K562 (cell line): ENCODE results near the gene FERMT3. TPM values are rescaled to one million over a fixed set of nuclear protein-coding genes. Genes with fewer than 3 reads are reported as not detected.
A peak's percentile ranks its signal among the peaks of the same experiment; 100 is the strongest.

Experiments used
- CBX5 ChIP-seq: IDR thresholded peaks from 2 replicates; pipeline ENCODE4 v1.6.1; 2014; ENCODE audit warnings: low read depth, borderline replicate concordance
- ELF2 ChIP-seq: fragments of 250-450 bp; sonication (Bioruptor Pico); IDR thresholded peaks from 2 replicates; pipeline ENCODE4 v1.5.0; 2021; ENCODE audit warnings: mild to moderate bottlenecking
- ERF ChIP-seq: fragments of 450-650 bp; formaldehyde crosslinking; IDR thresholded peaks from 2 replicates; pipeline ENCODE4 v1.4.0; 2020; ENCODE audit warnings: mild to moderate bottlenecking, mixed read lengths
- MYC ChIP-seq, 2 experiments: fragments of 250-450 bp in 1 of 2; sonication (Bioruptor Pico) in 1 of 2; IDR thresholded peaks; 2 replicates each; pipeline versions ENCODE4 v1.5.1 to v1.6.1; 2012 to 2021; ENCODE audit warnings: low read depth in 2 of 2, borderline replicate concordance in 1 of 2, improper control_type of control experiment in 1 of 2, low read length in 1 of 2, mild to moderate bottlenecking in 1 of 2, moderate library complexity in 1 of 2
- NCOA6 ChIP-seq: fragments of 450-650 bp; IDR thresholded peaks from 2 replicates; pipeline ENCODE4 v1.6.1; 2017; ENCODE audit warnings: mild to moderate bottlenecking
- NFYB ChIP-seq: IDR thresholded peaks from 2 replicates; pipeline ENCODE4 v1.6.1; 2011; ENCODE audit warnings: mild to moderate bottlenecking, moderate library complexity; ENCODE audit not compliant: insufficient read length; ENCODE audit errors: extremely low read depth
- NUFIP1 ChIP-seq: fragments of 450-650 bp; IDR thresholded peaks from 2 replicates; pipeline ENCODE4 v1.6.1; 2018; ENCODE audit not compliant: partially characterized antibody
- RCOR1 ChIP-seq, 2 experiments: IDR thresholded peaks; 2 replicates each; pipeline ENCODE4 v1.6.1; 2012; ENCODE audit warnings: low read depth in 2 of 2, low read length in 2 of 2, borderline replicate concordance in 1 of 2, improper control_type of control experiment in 1 of 2
- SMAD3 ChIP-seq: fragments of 450-650 bp; formaldehyde crosslinking; conservative IDR thresholded peaks from 2 replicates; pipeline ENCODE4 v1.4.0; 2020; ENCODE audit warnings: mild to moderate bottlenecking
- TAF9B ChIP-seq: fragments of 450-650 bp; IDR thresholded peaks from 2 replicates; pipeline ENCODE4 v1.6.1; 2018; ENCODE audit warnings: mild to moderate bottlenecking; ENCODE audit not compliant: partially characterized antibody
- TSC22D4 ChIP-seq: fragments of 450-650 bp; IDR thresholded peaks from 2 replicates; pipeline ENCODE4 v1.6.1; 2016; ENCODE audit warnings: missing genetic modification characterization, missing biosample characterization, control low read depth
- ZBED1 ChIP-seq: IDR thresholded peaks from 2 replicates; pipeline ENCODE4 v1.6.1; 2014
- ZFP30 ChIP-seq: fragments of 250-450 bp; sonication (Bioruptor Pico); IDR thresholded peaks from 2 replicates; pipeline ENCODE4 v1.8.0; 2022; ENCODE audit warnings: moderate library complexity, mild to moderate bottlenecking, inconsistent platforms, borderline replicate concordance
- ZNF408 ChIP-seq: fragments of 250-450 bp; sonication (Bioruptor Pico); IDR thresholded peaks from 2 replicates; pipeline ENCODE4 v1.4.0; 2020; ENCODE audit warnings: low read depth, mild to moderate bottlenecking, moderate library complexity
- ZNF445 ChIP-seq: fragments of 250-450 bp; sonication (Bioruptor Pico); IDR thresholded peaks from 2 replicates; pipeline ENCODE4 v1.4.0; 2020; ENCODE audit warnings: low read depth, mild to moderate bottlenecking, moderate library complexity
- ZNF507 ChIP-seq: conservative IDR thresholded peaks from 2 replicates; pipeline ENCODE4 v1.6.1; 2017; ENCODE audit warnings: missing genetic modification characterization, missing compliant biosample characterization
- ZNF785 ChIP-seq: fragments of 250-450 bp; sonication (Bioruptor Pico); IDR thresholded peaks from 2 replicates; pipeline ENCODE4 v1.4.0; 2020; ENCODE audit warnings: mild to moderate bottlenecking
- ZNF79 ChIP-seq: fragments of 250-450 bp; sonication (Bioruptor Pico); IDR thresholded peaks from 2 replicates; pipeline ENCODE4 v1.4.0; 2020; ENCODE audit warnings: low read depth, mild to moderate bottlenecking, moderate library complexity
- ZSCAN32 ChIP-seq: fragments of 450-650 bp; formaldehyde crosslinking; IDR thresholded peaks from 2 replicates; pipeline ENCODE4 v1.4.0; 2020; ENCODE audit warnings: mild to moderate bottlenecking, moderate library complexity
- polyA plus RNA-seq, 8 experiments: library from polyadenylated mRNA; depleted of rRNA in 4 of 8; stranded (reverse) in 5 of 8; unstranded in 3 of 8; fragments of >200 nt; fragmentation: Nextera tagmentation in 2 of 8; fragmentation: Illumina TruSeq in 1 of 8; extraction: Ambion mirVana in 2 of 8; extraction: Trizol in 1 of 8; gene quantifications; 2 replicates each; pipeline versions ENCODE4 v1.2.1 to v1.2.3, GENCODE V29; 2011 to 2014; ENCODE audit warnings: inconsistent platforms in 1 of 8, missing spikeins in 1 of 8
- total RNA-seq, 7 experiments: library from RNA; depleted of rRNA in 6 of 7; stranded (reverse); fragments of >200 nt in 6 of 7; fragmentation: Illumina TruSeq in 2 of 7; extraction: Trizol in 2 of 7; gene quantifications; 2 replicates each; pipeline versions ENCODE4 v1.2.1 to v1.2.3, GENCODE V29; 2011 to 2021; ENCODE audit warnings: low replicate concordance in 1 of 7
- TF ChIP-seq, protein P1 (sequence below): fragments of 250-450 bp; sonication (Bioruptor Pico); IDR thresholded peaks from 2 replicates; pipeline ENCODE4 v1.8.0; 2022; ENCODE audit warnings: moderate library complexity, mild to moderate bottlenecking, inconsistent platforms
- TF ChIP-seq, protein P2 (sequence below): sonication (generic); formaldehyde crosslinking; IDR thresholded peaks from 2 replicates; pipeline ENCODE4 v1.8.0; 2022; ENCODE audit warnings: mild to moderate bottlenecking, missing genetic modification reagents
- TF ChIP-seq, protein P3 (sequence below), 2 experiments: fragments of 450-650 bp in 1 of 2; sonication (generic) in 1 of 2; formaldehyde crosslinking in 1 of 2; IDR thresholded peaks in 1 of 2; conservative IDR thresholded peaks in 1 of 2; 2 replicates each; pipeline versions ENCODE4 v1.6.1 to v1.8.1; 2016 to 2023; ENCODE audit warnings: mild to moderate bottlenecking in 2 of 2, moderate library complexity in 2 of 2, inconsistent platforms in 1 of 2, missing genetic modification reagents in 1 of 2
- TF ChIP-seq, protein P4 (sequence below): fragments of 450-650 bp; IDR thresholded peaks from 2 replicates; pipeline ENCODE4 v1.6.1; 2017; ENCODE audit warnings: mild to moderate bottlenecking, moderate library complexity

FERMT3 gene
- total and polyA plus RNA-seq, 9 of the 15 experiments (the other 6 are each of a cell fraction or from before 2014, with no cell fraction given), result 3.2 to 275 (median 79.7) TPM

DNA sequence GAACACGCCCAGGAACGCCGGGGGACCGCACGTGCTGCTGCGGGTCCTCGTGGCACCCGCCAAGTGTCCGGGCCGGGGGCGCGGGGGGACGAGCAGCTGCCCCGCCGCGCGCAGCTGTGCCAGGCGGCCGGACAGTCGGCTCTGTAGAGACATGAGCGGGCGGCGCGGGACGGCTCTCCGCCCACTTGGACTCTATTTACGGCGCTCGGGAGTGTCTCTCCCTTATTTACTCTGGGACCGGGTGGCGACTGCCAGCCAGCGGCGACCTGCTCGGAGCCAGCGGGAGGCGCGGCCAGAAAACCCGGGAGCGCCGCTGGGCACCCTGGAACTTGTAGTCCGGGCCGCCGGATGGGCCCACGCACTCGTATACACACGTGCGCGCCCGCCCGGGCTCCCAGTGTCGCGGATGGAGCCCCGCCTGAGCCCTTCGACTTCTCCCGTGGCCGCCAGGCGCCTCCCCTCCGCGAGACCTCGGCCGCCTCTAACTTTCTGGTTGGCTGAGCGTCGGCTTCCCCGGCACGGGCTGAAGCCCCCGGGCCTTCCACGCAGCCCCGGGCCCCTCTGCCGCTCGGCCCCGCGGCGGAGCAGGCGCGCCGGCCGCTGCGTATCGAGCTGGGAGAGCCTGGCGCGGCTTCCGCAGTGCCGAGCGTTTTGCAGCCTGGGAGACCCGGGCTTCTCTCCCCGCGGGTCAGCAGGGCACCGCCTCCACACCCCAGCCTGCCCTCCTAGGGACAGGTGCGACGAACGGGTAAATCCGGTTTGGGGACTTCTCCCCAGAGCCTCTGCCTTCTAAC, 40.5 kb upstream of the FERMT3 start, which contains the start of gene MACROD1 (continued):
- TF ChIP-seq, protein P1, sequence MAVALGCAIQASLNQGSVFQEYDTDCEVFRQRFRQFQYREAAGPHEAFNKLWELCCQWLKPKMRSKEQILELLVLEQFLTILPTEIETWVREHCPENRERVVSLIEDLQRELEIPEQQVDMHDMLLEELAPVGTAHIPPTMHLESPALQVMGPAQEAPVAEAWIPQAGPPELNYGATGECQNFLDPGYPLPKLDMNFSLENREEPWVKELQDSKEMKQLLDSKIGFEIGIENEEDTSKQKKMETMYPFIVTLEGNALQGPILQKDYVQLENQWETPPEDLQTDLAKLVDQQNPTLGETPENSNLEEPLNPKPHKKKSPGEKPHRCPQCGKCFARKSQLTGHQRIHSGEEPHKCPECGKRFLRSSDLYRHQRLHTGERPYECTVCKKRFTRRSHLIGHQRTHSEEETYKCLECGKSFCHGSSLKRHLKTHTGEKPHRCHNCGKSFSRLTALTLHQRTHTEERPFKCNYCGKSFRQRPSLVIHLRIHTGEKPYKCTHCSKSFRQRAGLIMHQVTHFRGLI (CRISPR knock-in tag), result no peak
- TF ChIP-seq ZNF507 (tag) (no peak), ZNF79 (CRISPR knock-in tag) (no peak), NFYB (no peak), CBX5 (no peak), NUFIP1 (no peak), NCOA6 (no peak), ZBED1 (no peak; the same call in 1 of the 2 replicates), TSC22D4 (no peak), ERF (CRISPR knock-in tag) (0 out of 2 replicates have a peak, but pooled peaks have one; percentile 52), SMAD3 (CRISPR knock-in tag) (no peak), RCOR1 (IDR thresholded peaks at IDR 0.05; ENCODE audit: borderline replicate concordance in 1 of 2, low read depth in 2 of 2, low read length in 2 of 2) (no peak; a peak in 1 of 4 replicates), ZNF785 (CRISPR knock-in tag) (no peak), ZFP30 (CRISPR knock-in tag) (no peak), TAF9B (no peak), ZSCAN32 (no peak), ZNF445 (no peak), ELF2 (no peak), ZNF408 (CRISPR knock-in tag) (no peak), MYC (IDR thresholded peaks at IDR 0.05; ENCODE audit: low read depth, low read length) (peak; percentile 97), MYC (CRISPR knock-in tag; IDR thresholded peaks at IDR 0.05; ENCODE audit: borderline replicate concordance, low read depth) (peak; percentile 42; the same call in 1 of the 2 replicates)
- TF ChIP-seq, protein P2, sequence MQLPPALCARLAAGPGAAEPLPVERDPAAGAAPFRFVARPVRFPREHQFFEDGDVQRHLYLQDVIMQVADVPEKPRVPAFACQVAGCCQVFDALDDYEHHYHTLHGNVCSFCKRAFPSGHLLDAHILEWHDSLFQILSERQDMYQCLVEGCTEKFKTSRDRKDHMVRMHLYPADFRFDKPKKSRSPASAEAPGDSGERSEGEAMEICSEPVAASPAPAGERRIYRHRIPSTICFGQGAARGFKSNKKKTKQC (CRISPR knock-in tag), result peak; percentile 62
- TF ChIP-seq, protein P3, sequence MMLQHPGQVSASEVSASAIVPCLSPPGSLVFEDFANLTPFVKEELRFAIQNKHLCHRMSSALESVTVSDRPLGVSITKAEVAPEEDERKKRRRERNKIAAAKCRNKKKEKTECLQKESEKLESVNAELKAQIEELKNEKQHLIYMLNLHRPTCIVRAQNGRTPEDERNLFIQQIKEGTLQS (IDR thresholded peaks at IDR 0.05), result no peak
- TF ChIP-seq, protein P3 (CRISPR knock-in tag; conservative IDR thresholded peaks at IDR 0.05), result peak; percentile 40; the same call in 1 of the 2 replicates
- TF ChIP-seq, protein P4, sequence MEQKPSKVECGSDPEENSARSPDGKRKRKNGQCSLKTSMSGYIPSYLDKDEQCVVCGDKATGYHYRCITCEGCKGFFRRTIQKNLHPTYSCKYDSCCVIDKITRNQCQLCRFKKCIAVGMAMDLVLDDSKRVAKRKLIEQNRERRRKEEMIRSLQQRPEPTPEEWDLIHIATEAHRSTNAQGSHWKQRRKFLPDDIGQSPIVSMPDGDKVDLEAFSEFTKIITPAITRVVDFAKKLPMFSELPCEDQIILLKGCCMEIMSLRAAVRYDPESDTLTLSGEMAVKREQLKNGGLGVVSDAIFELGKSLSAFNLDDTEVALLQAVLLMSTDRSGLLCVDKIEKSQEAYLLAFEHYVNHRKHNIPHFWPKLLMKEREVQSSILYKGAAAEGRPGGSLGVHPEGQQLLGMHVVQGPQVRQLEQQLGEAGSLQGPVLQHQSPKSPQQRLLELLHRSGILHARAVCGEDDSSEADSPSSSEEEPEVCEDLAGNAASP, result no peak
